A549 (cell line): ENCODE results near the gene DMRTC2. TPM values are rescaled to one million over a fixed set of nuclear protein-coding genes. Genes with fewer than 3 reads are reported as not detected.

ENCODE experiments used
- ATAC-seq, 2 experiments: fragments of 200-7000 bp in 1 of 2; fragments of >200 bp in 1 of 2; cut with Nextera tagmentation in 1 of 2; cut with Tn5 transposase in 1 of 2; 3 replicates each; pipeline versions ENCODE4 v1.8.0 to v1.9.1; 2018 to 2020; ENCODE audit warnings: mild to moderate bottlenecking in 1 of 2, moderate library complexity in 1 of 2
- CTCF ChIA-PET: fragments of 300-600 bp; sonication (Branson Sonifier 250); formaldehyde crosslinking; extraction: SDS; loops from one replicate; lab custom pipeline; 2021; ENCODE audit warnings: antibody characterized with exemption, inconsistent platforms; lab: Yijun Ruan, JAX
- POLR2A ChIA-PET: fragments of 350-600 bp; formaldehyde crosslinking; extraction: SDS; loops from one replicate; lab custom pipeline; 2021; ENCODE audit warnings: antibody characterized with exemption, inconsistent platforms; lab: Yijun Ruan, JAX
- DNase-seq, 2 experiments: peaks; one replicate each; pipeline versions ENCODE4 v3.0.0 to v3.0.0-alpha.2; 2011 to 2016; ENCODE audit warnings: low read depth in 1 of 2, low spot score in 1 of 2
- FAIRE-seq: peaks from 2 replicates; lab custom pipeline; 2011; peaks lifted over from hg19 to GRCh38; lab: Jason Lieb, UNC
- H3K27ac ChIP-seq, 2 experiments: fragments of >200 bp; sonication (Bioruptor Twin); formaldehyde crosslinking; 3 replicates each; pipeline ENCODE4 v1.5.1; 2016 to 2017
- H3K4me1 ChIP-seq: fragments of >200 bp; sonication (Bioruptor Twin); formaldehyde crosslinking; 3 replicates; pipeline ENCODE4 v1.6.1; 2016
- H3K4me2 ChIP-seq: fragments of >200 bp; sonication (Bioruptor Twin); formaldehyde crosslinking; 3 replicates; pipeline ENCODE4 v1.6.1; 2016
- H3K4me3 ChIP-seq: fragments of >200 bp; sonication (Bioruptor Twin); formaldehyde crosslinking; 3 replicates; pipeline ENCODE4 v1.5.1; 2016
- H3K9me3 ChIP-seq: fragments of >200 bp; sonication (Bioruptor Twin); formaldehyde crosslinking; 3 replicates; pipeline ENCODE4 v1.6.1; 2016
- EHMT2 ChIP-seq: fragments of 200-600 bp; sonication (generic); IDR thresholded peaks from 2 replicates; pipeline ENCODE4 v1.6.1; 2016; ENCODE audit warnings: antibody characterized with exemption, low read depth, mild to moderate bottlenecking, moderate library complexity
- FOSB ChIP-seq: fragments of 250-450 bp; sonication (Bioruptor Pico); IDR thresholded peaks from 2 replicates; pipeline ENCODE4 v1.5.0; 2020; ENCODE audit warnings: mild to moderate bottlenecking, moderate library complexity
- HOXA7 ChIP-seq: fragments of 250-450 bp; sonication (Bioruptor Pico); IDR thresholded peaks from 2 replicates; pipeline ENCODE4 v1.5.0; 2020; ENCODE audit warnings: mild to moderate bottlenecking, moderate library complexity
- KDM5A ChIP-seq: fragments of 200-600 bp; sonication (generic); IDR thresholded peaks from 2 replicates; pipeline ENCODE4 v1.6.1; 2016; ENCODE audit warnings: antibody characterized with exemption, mild to moderate bottlenecking
- MAFK ChIP-seq: fragments of 450-650 bp; IDR thresholded peaks from 2 replicates; pipeline ENCODE4 v1.6.1; 2014; ENCODE audit not compliant: partially characterized antibody
- MAZ ChIP-seq: fragments of 150-350 bp; IDR thresholded peaks from 2 replicates; pipeline ENCODE4 v1.6.1; 2014; ENCODE audit warnings: antibody characterized with exemption, low read depth, low read length, borderline replicate concordance
- MYC ChIP-seq: IDR thresholded peaks from 2 replicates; pipeline ENCODE4 v1.6.1; 2012; ENCODE audit warnings: mild to moderate bottlenecking, inconsistent platforms, low read length, improper control_type of control experiment, borderline replicate concordance
- POLR2A ChIP-seq: IDR thresholded peaks from 2 replicates; pipeline ENCODE4 v1.6.1; 2012; ENCODE audit warnings: mild to moderate bottlenecking, low read length
- POLR2AphosphoS2 ChIP-seq: conservative IDR thresholded peaks from 2 replicates; pipeline ENCODE4 v1.6.1; 2012; ENCODE audit warnings: low read length, improper control_type of control experiment, inconsistent platforms
- RARB ChIP-seq: fragments of 250-450 bp; sonication (Bioruptor Pico); IDR thresholded peaks from 2 replicates; pipeline ENCODE4 v1.8.0; 2021; ENCODE audit warnings: mild to moderate bottlenecking, moderate library complexity
- TP53 ChIP-seq: fragments of 250-450 bp; sonication (Bioruptor Pico); IDR thresholded peaks from 2 replicates; pipeline ENCODE4 v1.5.0; 2021; ENCODE audit warnings: mild to moderate bottlenecking, moderate library complexity
- WGBS: methylation state at CpG from one replicate; pipeline ENCODE4 v1.1.6; 2017; ENCODE audit errors: missing lambda C conversion rate; 5-methylcytosine and 5-hydroxymethylcytosine counted together
- polyA plus RNA-seq, 4 experiments: library from polyadenylated mRNA; depleted of rRNA in 3 of 4; stranded (reverse); fragments of >200 nt; fragmentation: RNase III in 1 of 4; extraction: RNeasy Plus Mini Kit Qiagen cat#74134 plus additional on column Dnase treatment in 1 of 4; gene quantifications; 2 replicates in 3 of 4; 3 replicates in 1 of 4; pipeline ENCODE4 v1.2.3, GENCODE V29; 2011 to 2017
- TF ChIP-seq, protein P1 (sequence below): fragments of >200 bp; sonication (Bioruptor Twin); formaldehyde crosslinking; IDR thresholded peaks from 3 replicates; pipeline ENCODE4 v1.5.1; 2016
- TF ChIP-seq, protein P2 (sequence below): fragments of 250-450 bp; sonication (Bioruptor Pico); IDR thresholded peaks from 2 replicates; pipeline ENCODE4 v1.5.0; 2021; ENCODE audit warnings: mild to moderate bottlenecking, moderate library complexity, borderline replicate concordance
- TF ChIP-seq, protein P3 (sequence below): IDR thresholded peaks from 2 replicates; pipeline ENCODE4 v1.6.1; 2012
- TF ChIP-seq, protein P4 (sequence below): fragments of 200-600 bp; sonication (generic); IDR thresholded peaks from 2 replicates; pipeline ENCODE4 v1.6.1; 2016; ENCODE audit warnings: antibody characterized with exemption, mild to moderate bottlenecking, moderate library complexity
- TF ChIP-seq, protein P5 (sequence below): IDR thresholded peaks from 2 replicates; pipeline ENCODE4 v1.6.1; 2012

Gene DMRTC2
- polyA plus RNA-seq, 2 of the 4 experiments (the other 2 are of a cell fraction): not detected

DNA sequence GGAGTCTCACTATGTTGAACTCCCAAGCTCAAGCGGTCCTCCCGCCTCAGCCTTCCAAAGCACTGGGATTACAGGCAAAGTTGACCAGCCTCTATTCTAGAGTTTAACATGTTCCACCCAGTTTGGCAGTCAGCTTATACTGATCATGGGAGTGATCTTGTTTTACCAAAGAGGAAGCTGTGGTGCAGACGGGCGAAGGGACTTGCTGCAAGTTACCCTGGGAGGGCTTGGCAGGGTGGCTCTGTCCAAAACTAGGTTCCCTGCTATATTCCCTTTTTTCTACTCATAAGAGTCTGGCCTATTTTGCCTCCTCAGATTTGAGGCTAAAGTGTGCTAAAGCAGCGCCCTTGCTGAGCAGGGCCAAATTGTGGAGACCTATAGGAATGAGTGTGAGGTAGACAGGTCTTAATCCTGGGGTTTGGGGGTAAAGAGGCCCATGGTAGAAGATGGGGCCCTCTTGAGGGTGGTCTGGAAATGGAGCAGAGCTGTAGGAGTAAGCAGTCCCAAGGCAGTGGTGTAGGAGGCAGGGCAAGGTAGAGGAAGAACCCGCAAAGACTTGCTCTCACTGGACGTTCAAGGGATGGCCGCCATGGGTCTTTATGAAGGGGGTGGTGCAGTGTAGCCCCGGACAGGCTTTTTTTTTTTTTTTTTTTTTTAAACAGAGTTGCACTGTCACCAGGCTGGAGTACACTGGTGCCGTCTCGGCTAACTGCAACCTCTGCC, 18.5 kb downstream of the DMRTC2 start:
- peak overlapping the region; percentile 98 for H3K4me2 ChIP-seq
- H3K4me1 ChIP-seq: peaks cover 74% of the 10 kb centered on the region
- ATAC-seq: no peak
- H3K27ac ChIP-seq: peak overlapping the region in 1 of 2 experiments; percentile 95; a peak in 3 of 6 replicates
- TF ChIP-seq, protein P1, sequence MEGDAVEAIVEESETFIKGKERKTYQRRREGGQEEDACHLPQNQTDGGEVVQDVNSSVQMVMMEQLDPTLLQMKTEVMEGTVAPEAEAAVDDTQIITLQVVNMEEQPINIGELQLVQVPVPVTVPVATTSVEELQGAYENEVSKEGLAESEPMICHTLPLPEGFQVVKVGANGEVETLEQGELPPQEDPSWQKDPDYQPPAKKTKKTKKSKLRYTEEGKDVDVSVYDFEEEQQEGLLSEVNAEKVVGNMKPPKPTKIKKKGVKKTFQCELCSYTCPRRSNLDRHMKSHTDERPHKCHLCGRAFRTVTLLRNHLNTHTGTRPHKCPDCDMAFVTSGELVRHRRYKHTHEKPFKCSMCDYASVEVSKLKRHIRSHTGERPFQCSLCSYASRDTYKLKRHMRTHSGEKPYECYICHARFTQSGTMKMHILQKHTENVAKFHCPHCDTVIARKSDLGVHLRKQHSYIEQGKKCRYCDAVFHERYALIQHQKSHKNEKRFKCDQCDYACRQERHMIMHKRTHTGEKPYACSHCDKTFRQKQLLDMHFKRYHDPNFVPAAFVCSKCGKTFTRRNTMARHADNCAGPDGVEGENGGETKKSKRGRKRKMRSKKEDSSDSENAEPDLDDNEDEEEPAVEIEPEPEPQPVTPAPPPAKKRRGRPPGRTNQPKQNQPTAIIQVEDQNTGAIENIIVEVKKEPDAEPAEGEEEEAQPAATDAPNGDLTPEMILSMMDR: no peak
- TF ChIP-seq MYC: no peak
- no peak for TF ChIP-seq MAFK
- TF ChIP-seq MAZ: no peak
- TF ChIP-seq EHMT2: no peak
- TF ChIP-seq, protein P2, sequence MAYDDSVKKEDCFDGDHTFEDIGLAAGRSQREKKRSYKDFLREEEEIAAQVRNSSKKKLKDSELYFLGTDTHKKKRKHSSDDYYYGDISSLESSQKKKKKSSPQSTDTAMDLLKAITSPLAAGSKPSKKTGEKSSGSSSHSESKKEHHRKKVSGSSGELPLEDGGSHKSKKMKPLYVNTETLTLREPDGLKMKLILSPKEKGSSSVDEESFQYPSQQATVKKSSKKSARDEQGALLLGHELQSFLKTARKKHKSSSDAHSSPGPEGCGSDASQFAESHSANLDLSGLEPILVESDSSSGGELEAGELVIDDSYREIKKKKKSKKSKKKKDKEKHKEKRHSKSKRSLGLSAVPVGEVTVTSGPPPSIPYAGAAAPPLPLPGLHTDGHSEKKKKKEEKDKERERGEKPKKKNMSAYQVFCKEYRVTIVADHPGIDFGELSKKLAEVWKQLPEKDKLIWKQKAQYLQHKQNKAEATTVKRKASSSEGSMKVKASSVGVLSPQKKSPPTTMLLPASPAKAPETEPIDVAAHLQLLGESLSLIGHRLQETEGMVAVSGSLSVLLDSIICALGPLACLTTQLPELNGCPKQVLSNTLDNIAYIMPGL (CRISPR knock-in tag): 0 out of 2 replicates have a peak, but pooled peaks have one; percentile 39
- no peak for TF ChIP-seq TP53 (CRISPR knock-in tag)
- no peak for TF ChIP-seq POLR2A
- TF ChIP-seq, all 56 proteins: peak for 1
- DNase-seq: no peak
- POLR2A ChIA-PET: interaction anchor here (0.6 to 4.2 kb wide), 4 partner anchors 8 to 21 kb away, joined by 3 to 27 read pairs (median 13); no protein-coding TSS in a partner anchor
- H3K9me3 ChIP-seq: no peaks in the 10 kb centered on the region
- CTCF ChIA-PET: interaction anchor here (0.8 to 3.5 kb wide), 5 partner anchors 9 to 94 kb away, joined by 3 to 36 read pairs (median 6); partner anchors contain the start of gene CD79A
- FAIRE-seq: no peak
- WGBS: 89% methylated on average over 11 of the region's 11 CpGs
- peak overlapping the region; percentile 89; the same call in 2 of the 3 replicates for H3K4me3 ChIP-seq

DNA sequence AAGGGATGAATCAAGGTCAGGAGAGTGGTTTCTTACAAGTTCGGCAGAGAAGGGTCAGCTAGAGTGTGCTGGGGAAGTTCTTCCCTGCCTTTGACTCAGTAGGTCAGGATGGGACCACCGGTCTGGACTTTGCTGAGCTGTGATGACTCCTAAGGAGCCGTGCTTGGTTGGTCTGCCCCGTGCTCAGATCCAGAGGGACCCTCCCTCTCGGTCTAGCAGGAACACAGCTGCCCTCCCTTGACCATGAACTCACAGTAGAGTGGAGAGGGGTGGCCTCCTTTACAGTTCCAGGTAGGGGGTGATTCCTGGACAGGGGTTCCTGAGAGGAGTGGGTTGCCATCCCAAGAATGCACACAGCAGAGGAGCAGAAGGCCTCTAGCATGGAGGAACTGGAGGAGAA, 19.5 kb downstream of the DMRTC2 start:
- TF ChIP-seq, protein P3, sequence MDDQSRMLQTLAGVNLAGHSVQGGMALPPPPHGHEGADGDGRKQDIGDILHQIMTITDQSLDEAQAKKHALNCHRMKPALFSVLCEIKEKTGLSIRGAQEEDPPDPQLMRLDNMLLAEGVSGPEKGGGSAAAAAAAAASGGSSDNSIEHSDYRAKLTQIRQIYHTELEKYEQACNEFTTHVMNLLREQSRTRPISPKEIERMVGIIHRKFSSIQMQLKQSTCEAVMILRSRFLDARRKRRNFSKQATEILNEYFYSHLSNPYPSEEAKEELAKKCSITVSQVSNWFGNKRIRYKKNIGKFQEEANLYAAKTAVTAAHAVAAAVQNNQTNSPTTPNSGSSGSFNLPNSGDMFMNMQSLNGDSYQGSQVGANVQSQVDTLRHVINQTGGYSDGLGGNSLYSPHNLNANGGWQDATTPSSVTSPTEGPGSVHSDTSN: peak; percentile 46; the same call in 1 of the 2 replicates
- TF ChIP-seq, protein P4, sequence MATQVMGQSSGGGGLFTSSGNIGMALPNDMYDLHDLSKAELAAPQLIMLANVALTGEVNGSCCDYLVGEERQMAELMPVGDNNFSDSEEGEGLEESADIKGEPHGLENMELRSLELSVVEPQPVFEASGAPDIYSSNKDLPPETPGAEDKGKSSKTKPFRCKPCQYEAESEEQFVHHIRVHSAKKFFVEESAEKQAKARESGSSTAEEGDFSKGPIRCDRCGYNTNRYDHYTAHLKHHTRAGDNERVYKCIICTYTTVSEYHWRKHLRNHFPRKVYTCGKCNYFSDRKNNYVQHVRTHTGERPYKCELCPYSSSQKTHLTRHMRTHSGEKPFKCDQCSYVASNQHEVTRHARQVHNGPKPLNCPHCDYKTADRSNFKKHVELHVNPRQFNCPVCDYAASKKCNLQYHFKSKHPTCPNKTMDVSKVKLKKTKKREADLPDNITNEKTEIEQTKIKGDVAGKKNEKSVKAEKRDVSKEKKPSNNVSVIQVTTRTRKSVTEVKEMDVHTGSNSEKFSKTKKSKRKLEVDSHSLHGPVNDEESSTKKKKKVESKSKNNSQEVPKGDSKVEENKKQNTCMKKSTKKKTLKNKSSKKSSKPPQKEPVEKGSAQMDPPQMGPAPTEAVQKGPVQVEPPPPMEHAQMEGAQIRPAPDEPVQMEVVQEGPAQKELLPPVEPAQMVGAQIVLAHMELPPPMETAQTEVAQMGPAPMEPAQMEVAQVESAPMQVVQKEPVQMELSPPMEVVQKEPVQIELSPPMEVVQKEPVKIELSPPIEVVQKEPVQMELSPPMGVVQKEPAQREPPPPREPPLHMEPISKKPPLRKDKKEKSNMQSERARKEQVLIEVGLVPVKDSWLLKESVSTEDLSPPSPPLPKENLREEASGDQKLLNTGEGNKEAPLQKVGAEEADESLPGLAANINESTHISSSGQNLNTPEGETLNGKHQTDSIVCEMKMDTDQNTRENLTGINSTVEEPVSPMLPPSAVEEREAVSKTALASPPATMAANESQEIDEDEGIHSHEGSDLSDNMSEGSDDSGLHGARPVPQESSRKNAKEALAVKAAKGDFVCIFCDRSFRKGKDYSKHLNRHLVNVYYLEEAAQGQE: no peak
- TF ChIP-seq KDM5A (no peak), FOSB (CRISPR knock-in tag) (no peak), EHMT2 (no peak), HOXA7 (CRISPR knock-in tag) (0 out of 2 replicates have a peak, but pooled peaks have one; percentile 71), RARB (peak; percentile 36; the same call in 1 of the 2 replicates), POLR2AphosphoS2 (peak; percentile 88), TP53 (CRISPR knock-in tag) (peak; percentile 38; the same call in 1 of the 2 replicates)
- TF ChIP-seq, protein P5, sequence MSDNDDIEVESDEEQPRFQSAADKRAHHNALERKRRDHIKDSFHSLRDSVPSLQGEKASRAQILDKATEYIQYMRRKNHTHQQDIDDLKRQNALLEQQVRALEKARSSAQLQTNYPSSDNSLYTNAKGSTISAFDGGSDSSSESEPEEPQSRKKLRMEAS: no peak
- ChIA-PET POLR2A (interaction anchor here (3.3 to 4.2 kb wide), 2 partner anchors 9 to 20 kb away, joined by 23 to 27 read pairs; no protein-coding TSS in a partner anchor), CTCF (interaction anchor here (0.8 to 3.5 kb wide), 8 partner anchors 8 to 170 kb away, joined by 4 to 36 read pairs (median 5); partner anchors contain the start of gene CD79A)
- Histone ChIP-seq H3K4me2 (peak overlapping the region; percentile 98), H3K4me3 (no peak overlapping the region), H3K27ac (peak overlapping the region in 1 of 2 experiments; percentile 95; a peak in 4 of 6 replicates), H3K4me1 (peaks cover 80% of the 10 kb centered on the region), H3K9me3 (no peaks in the 10 kb centered on the region)
- ATAC-seq (no peak), FAIRE-seq (no peak), DNase-seq (no peak)
- WGBS: 88% methylated on average over 5 of the region's 5 CpGs
